ENCODE data around the gene MAP2K7.

- no peak for TF ChIP-seq POLR2AphosphoS5 (IDR thresholded peaks at IDR 0.05)
- no peak for TF ChIP-seq CTCF (IDR thresholded peaks at IDR 0.05 in 8 of 11, conservative IDR thresholded peaks at IDR 0.05 in 3 of 11)
Measured at GRCh38 chr19:7883796-7884570, 19.7 kb upstream of the MAP2K7 start.

Data from spleen (tissue), 7 donors.